GM13976 (cell line): ENCODE measurements around the gene EIF3L.

Experiments used
- DNase-seq: peaks from one replicate; pipeline ENCODE4 v3.0.0; 2012; ENCODE audit warnings: low spot score
- in situ Hi-C: fragments of 300-500 bp; cut with MboI; formaldehyde crosslinking; loops from one replicate; pipeline ENCODE4 v1.12.0; 2022; ENCODE audit warnings: low sequenced_read_pairs, mixed read lengths, inconsistent platforms; ENCODE audit not compliant: unreplicated experiment
- TF ChIP-seq, protein P1 (sequence below): IDR thresholded peaks from 2 replicates; pipeline ENCODE4 v1.5.1; 2012; ENCODE audit warnings: borderline replicate concordance, mild to moderate bottlenecking; ENCODE audit not compliant: insufficient read depth; ENCODE audit errors: extremely low read depth, missing control alignments, control extremely low read depth

EIF3L gene

DNA sequence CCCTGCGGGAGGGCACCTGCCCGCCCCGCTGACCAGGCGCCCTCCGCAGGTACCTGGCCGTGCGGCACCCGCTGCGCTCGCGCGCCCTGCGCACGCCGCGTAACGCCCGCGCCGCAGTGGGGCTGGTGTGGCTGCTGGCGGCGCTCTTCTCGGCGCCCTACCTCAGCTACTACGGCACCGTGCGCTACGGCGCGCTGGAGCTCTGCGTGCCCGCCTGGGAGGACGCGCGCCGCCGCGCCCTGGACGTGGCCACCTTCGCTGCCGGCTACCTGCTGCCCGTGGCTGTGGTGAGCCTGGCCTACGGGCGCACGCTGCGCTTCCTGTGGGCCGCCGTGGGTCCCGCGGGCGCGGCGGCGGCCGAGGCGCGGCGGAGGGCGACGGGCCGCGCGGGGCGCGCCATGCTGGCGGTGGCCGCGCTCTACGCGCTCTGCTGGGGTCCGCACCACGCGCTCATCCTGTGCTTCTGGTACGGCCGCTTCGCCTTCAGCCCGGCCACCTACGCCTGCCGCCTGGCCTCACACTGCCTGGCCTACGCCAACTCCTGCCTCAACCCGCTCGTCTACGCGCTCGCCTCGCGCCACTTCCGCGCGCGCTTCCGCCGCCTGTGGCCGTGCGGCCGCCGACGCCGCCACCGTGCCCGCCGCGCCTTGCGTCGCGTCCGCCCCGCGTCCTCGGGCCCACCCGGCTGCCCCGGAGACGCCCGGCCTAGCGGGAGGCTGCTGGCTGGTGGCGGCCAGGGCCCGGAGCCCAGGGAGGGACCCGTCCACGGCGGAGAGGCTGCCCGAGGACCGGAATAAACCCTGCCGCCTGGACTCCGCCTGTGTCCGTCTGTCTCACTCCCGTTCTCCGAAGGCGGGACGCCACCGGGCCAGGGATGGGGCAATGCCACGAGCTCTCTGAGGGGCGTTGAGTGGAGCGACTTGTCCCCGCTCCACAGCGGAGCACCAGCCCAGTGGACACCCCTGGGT lies 24.3 kb upstream of the EIF3L start:
- in situ Hi-C loops, result no loop called here
- TF ChIP-seq, protein P1, sequence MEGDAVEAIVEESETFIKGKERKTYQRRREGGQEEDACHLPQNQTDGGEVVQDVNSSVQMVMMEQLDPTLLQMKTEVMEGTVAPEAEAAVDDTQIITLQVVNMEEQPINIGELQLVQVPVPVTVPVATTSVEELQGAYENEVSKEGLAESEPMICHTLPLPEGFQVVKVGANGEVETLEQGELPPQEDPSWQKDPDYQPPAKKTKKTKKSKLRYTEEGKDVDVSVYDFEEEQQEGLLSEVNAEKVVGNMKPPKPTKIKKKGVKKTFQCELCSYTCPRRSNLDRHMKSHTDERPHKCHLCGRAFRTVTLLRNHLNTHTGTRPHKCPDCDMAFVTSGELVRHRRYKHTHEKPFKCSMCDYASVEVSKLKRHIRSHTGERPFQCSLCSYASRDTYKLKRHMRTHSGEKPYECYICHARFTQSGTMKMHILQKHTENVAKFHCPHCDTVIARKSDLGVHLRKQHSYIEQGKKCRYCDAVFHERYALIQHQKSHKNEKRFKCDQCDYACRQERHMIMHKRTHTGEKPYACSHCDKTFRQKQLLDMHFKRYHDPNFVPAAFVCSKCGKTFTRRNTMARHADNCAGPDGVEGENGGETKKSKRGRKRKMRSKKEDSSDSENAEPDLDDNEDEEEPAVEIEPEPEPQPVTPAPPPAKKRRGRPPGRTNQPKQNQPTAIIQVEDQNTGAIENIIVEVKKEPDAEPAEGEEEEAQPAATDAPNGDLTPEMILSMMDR, result no peak
- peak; percentile 65 for DNase-seq

DNA sequence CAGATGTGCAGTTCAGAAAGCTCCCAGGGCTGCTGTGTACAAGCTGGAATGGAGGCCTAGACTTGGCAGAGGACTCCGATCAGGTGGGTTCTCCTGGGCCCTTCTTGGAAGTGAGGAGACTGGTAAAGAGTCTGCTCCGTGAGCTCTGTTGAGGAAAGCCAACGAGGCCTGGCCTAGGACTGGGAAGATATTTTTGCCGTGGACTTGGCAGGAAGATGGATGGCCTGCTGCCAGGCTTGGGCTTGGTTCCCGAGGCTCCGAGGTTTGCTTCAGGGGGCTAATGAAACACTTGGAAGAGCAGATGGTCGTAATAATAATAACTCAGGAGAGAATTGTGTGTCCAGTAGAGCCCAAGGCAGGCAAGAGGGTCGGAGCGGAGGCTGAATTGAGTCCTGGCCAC lies 22.2 kb upstream of the EIF3L start:
- in situ Hi-C loops, result no loop called here
- DNase-seq, result no peak
- TF ChIP-seq, protein P1, result no peak

GRCh38 chr22:37830093-37830842 lies 19.0 kb upstream of the EIF3L start:
- TF ChIP-seq, protein P1, result no peak

GRCh38 chr22:37831472-37831871 lies 17.7 kb upstream of the EIF3L start:
- TF ChIP-seq, protein P1, result no peak
- in situ Hi-C loops, result no loop called here
- DNase-seq, result no peak

More at GRCh38 chr22:37830093-37830842, 19.0 kb upstream of the EIF3L start:
- in situ Hi-C loops, result no loop called here
- DNase-seq, result no peak

DNA sequence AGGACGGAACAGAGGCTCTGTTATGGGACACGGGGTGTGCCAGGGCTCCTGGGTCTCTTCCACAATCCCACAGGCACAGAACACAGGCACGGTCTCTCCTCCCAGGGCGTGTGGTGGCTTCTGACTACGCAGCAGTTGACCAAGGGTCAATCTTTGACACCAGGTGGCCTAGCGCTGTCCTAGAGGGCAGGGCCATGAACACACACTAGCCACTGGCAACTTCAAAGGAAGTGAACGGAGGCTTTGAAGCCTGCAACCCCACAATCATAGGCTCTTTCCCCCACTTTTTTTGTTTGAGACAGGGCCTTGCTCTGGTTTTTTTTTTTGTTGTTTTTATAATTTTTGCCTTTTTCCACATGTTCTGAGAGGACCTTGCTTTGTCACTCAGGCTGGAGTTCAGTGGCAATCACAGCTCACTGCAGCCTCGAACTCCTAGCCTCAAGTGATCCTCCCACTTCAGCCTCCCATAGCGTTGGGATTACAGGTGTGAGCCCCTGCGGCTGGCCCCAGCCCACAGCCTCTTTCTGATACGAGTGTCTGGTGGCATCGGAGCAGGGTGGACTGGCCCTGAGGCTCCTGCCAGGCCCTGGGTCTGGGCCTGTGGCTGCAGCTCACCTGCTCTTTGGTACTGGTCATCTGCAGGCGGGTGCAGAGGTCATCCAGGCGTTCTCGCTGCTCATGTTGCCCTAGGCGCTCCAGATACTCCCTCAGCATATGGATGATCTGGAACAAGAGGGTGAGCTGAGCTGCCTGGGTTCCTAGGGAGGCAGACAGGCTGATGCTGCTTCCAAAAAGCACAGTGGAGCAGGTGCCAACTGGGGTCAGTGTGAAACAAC lies 17.0 kb upstream of the EIF3L start:
- TF ChIP-seq, protein P1, result no peak
- no peak for DNase-seq
- in situ Hi-C loops, result no loop called here

GRCh38 chr22:37842015-37842793 lies 7.0 kb upstream of the EIF3L start:
- TF ChIP-seq, protein P1, result no peak
- DNase-seq, result no peak

More at GRCh38 chr22:37842015-37842793, 7.0 kb upstream of the EIF3L start:
- in situ Hi-C loops, result no loop called here
